ENCODE measurements around the gene CDH23.

The CDH23 gene

DNA sequence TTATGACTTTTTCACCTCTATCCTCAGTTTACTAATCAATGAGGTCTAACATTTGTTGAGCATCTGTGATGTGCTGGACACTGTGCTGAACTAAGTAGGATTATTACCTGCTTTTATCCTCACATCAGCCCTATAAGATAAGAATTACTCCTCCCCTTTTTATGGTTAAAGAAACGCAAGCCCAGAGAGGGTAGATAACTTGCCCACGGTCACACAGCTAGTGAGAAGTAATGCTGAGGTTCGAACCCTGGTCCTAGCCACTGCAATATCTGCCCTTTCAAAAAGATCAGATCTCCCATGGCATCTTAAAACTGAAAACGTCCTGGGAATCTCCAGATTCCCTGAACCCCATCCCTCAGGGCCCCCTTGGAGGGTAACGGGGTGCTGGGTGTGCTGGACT lies 204.6 kb downstream of the CDH23 start:
- no peak for DNase-seq

DNA sequence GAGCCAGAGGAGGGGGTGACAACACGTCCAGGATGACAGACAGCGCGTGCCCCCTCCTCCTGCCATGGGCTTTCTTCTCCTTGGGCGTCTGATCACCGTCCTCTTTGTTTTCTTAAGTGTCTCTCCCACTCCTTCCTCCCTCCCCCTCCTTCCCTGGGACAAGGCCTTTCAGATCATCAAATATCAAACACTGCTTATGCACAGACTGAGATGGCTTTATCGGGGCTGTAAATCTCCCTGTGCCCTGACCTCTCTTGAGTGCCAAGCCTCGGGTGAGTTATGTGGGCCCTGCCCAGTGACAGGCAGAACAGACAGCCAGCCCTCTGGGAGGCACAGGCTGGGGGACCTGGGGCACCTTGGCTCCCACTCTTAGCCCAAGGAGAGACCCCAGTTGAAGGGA lies 206.4 kb downstream of the CDH23 start:
- DNase-seq: no peak

GRCh38 chr10:71603754-71604153 lies 207.0 kb downstream of the CDH23 start:
- no peak for DNase-seq

DNA sequence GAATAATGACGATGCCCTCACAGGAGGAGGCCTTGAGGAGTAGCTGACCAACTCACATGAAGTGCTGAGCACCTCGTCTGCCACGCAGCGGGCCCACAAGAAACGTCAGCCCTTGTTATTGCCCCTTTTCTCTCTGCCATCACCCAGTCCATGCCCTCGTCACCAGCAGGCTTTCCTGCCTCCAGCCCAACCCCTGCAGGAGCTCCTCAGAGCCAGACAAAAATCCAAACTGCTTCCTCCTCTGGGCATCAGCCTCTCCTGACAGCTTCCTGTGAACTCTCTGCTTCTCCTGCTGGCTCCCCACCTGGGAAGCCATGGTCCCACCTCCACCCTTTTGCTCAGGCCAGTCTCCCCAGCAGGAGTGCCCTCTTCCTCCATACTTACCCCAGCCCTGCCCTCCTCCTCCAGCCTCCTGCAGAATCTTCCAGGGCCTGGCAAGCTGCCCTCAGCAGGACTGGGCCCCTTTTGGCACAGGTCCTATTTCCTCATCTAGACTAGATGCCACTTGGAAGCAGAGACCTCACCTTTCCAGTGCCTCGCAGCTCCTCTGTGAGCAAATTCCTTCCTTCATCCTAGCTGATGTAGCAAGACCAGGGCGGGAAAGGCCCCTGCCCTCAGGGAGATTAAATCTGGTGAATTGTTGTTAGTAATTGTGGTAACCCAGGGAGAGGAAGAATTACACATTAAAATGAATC lies 207.8 kb downstream of the CDH23 start:
- peak in 1 of 51 donors; percentile 17 for DNase-seq

- no peak for DNase-seq
These were observed 208.7 kb downstream of the CDH23 start for GRCh38 chr10:71605263-71605962.

- no peak for DNase-seq
These were observed 209.7 kb downstream of the CDH23 start for GRCh38 chr10:71606257-71607081.

DNA sequence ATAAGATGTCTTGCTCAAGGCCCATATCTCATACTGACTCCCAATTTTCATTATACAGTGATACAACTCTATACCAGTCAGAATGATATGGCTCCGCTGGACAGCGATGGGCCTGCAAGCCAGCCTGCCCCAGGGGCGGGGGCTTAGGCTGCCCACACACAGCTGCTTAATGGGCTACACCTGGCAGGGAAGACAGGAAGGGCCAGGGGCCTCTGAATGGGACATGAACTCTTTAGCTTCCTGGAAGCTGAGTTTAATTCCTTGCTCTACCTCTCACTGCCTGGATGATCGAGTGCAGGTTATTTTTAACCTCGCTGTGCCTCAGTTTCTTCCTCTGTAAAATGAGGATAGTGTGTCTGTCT lies 210.3 kb downstream of the CDH23 start:
- no peak for DNase-seq

DNA sequence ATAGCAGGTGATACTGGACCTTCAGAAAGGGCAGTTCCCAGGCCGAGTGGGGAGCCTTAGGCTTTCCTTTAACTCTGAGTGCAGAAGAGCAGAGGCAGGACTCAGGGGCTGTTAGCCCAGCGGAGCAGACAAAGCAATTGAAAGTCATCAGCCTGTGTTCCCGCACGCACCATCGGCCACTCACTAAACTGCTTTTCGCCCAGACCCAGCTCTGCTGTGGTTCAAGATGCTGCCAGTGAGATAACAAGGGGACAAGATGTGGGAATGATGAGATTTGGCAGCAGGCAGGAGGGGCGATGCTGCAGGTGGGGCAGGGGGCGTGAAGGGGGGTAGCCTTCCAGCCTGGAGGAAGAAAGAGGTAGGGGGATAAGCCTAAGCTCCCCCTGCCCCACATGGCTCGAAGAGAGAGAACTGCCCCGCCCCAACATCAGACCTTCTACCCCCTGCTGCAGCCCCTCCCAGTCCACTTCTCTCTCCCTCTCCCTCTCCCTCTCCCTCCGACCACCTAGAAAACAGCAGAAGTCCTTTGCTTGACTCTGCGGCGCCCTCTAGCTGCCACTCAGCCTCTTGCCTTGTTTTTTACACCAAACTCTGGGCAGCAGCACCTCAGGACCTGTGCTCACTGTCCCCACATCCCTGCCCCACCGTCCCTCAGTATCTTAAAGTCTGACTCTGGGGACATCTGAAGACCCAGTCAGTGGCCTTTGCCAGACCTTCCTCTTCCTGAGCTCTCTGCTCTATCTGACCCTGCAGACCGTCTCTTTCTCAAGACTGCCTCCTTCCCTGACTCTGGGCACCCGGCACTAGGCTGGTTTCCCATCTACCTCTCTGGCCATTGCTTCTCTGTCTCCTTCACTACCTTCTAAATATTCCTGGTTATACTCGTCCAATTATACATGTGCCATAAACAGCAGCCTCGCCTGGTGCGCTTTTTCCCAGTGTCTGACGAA lies 212.4 kb downstream of the CDH23 start:
- DNase-seq: peak in 50 of 51 donors; percentile 19 to 94 (median 68)

GRCh38 chr10:71610651-71611050 lies 213.9 kb downstream of the CDH23 start:
- DNase-seq: peak in 1 of 51 donors; percentile 69

DNA sequence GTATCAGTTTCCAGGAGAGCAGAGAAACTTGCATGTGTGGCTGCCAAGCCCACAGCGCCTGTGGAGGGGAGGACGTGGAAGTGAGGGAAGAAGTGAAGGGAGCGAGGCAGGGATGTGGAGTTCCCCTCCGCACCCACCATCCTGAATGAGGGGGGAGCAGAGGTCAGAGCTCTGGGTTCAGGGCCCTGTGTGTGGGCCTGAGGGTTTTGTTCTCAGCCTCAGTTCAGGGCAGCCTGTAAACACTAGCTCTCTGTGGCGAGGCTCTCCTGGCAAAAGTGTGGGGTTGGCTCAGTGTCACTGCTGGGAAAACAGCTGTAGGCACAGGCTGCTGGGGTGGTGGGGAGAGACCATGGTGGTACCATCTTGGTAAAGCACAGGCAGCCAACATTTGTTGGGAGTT lies 214.4 kb downstream of the CDH23 start:
- peak in 34 of 51 donors; percentile 13 to 81 (median 48) for DNase-seq

DNA sequence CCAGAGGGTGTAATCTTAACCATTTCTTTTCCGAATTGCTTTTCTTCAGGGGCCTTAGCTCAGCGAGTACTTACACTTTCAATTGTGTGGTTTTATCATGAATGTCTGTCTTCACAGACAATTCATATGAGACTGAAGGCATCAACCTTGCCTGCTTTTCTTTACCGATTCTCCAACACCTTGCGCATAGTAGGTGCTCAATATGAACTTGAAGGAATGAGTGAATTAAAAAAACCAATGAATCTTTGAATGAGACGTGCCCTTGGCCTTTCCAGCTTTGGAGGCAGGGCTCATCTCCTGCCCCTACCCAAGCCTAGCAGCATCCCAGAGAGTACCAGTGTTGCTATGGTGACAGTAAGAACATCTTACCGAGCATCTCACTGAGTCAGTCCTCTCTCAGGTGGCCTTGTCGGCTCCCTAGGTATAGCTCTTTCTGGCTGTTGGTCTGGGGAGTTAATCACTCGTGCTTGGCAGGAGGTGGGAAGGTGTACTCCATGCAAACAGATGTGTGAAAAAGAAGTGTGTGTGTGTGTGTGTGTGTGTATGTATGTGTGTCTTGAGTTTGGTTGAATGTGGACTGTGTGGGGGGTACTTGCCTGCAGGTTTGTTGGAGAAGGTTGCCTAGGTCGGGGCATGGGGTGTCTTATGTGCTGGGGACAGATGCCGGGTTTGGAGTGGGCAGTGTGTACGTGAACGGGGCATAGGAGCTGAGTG lies 215.1 kb downstream of the CDH23 start:
- DNase-seq: peak in 2 of 51 donors; percentile 24 to 37

GRCh38 chr10:71613261-71613777 lies 216.6 kb downstream of the CDH23 start:
- no peak for DNase-seq

GRCh38 chr10:71613877-71614276 lies 217.2 kb downstream of the CDH23 start:
- no peak for DNase-seq

DNA sequence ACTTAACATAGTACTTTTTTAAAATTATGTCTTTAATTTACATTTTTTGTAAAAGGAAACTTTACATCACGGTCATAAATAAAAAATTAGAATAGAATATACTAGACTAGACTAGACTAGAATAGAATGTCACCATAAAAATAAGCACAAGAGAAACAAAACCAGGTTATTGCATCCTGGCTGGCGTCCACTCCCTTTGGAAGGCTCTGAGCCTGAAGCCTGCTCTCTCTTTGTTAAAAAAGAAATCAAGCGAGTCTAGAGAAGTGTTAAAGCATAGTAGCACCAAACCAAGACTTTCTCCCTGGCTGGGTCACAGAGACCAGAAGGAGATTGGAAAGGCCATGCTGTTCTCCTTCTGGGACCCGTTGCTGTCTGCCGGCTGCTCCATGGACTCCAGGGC lies 218.2 kb downstream of the CDH23 start:
- DNase-seq: peak in 4 of 51 donors; percentile 7 to 31 (median 14)

DNA sequence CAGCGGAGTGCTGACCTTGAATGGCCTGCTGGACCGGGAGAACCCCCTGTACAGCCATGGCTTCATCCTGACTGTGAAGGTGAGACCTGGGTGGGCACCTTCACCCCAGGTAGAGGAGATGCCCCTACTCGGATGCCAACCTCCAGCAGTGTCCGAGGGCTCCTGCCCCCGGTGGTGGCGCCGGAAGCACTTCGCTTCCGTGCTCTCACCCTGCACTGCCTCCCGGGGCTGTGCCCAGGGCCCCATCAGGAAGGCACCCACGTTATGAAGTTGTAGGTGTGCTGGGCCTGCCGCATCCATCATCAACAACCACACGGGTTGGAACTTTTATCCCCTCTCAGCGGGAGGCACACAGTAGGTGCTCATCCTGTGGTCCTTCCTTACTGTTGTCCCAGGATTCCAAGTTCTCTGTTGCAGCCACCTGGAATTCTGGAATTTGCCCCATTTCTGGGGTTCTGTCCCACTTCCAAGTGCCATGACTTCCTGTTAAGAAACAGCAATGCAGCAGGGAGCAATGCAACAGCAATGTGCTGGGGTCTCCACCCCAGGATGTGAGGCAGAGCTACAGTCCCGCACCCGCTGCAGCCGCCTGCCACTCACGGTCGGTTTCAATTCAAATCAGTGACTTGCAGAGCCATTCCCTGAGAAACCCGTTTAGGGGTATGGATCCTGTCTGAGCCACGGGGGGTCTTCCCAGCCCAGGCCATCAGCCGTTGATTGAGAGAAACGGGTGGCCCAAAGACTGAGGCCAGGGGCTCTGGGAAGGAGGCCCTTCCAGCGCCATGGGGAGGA lies 219.0 kb downstream of the CDH23 start:
- DNase-seq: no peak

- DNase-seq: no peak
These were observed 220.3 kb downstream of the CDH23 start for GRCh38 chr10:71616817-71617654.

- no peak for DNase-seq
These were observed 221.5 kb downstream of the CDH23 start for GRCh38 chr10:71618176-71618575.

- no peak for DNase-seq
These were observed 221.9 kb downstream of the CDH23 start for GRCh38 chr10:71618598-71618997.

Measured in hypothalamus (tissue), 51 donors.